KBM-7 (cell line): ENCODE data around the gene CDH4.

Experiments
- DNase-seq: peaks from one replicate; pipeline ENCODE4 v3.0.0-alpha.2; 2015
- in situ Hi-C: fragments of 300-500 bp; cut with MboI; formaldehyde crosslinking; loops from 2 replicates; pipeline ENCODE4 v1.14.3; 2020; ENCODE audit warnings: low sequenced_read_pairs, low pct_unique_long_range_greater_than_20kb, mixed read lengths

The CDH4 gene

GRCh38 chr20:61514396-61514795 is 262.3 kb downstream of the CDH4 start:
- in situ Hi-C loops = no loop called here
- DNase-seq = no peak

GRCh38 chr20:61514805-61515505 is 262.9 kb downstream of the CDH4 start:
- DNase-seq = no peak
- in situ Hi-C loops = no loop called here

- in situ Hi-C loops = no loop called here
Measured at GRCh38 chr20:61515922-61516321, 263.9 kb downstream of the CDH4 start.

GRCh38 chr20:61516346-61517208 is 264.5 kb downstream of the CDH4 start:
- no peak for DNase-seq
- in situ Hi-C loops = no loop called here

More at GRCh38 chr20:61515922-61516321, 263.9 kb downstream of the CDH4 start:
- no peak for DNase-seq

GRCh38 chr20:61517419-61517818 is 265.4 kb downstream of the CDH4 start:
- in situ Hi-C loops = no loop called here
- no peak for DNase-seq

GRCh38 chr20:61518424-61518951 is 266.4 kb downstream of the CDH4 start:
- in situ Hi-C loops = no loop called here
- no peak for DNase-seq

GRCh38 chr20:61519488-61519887 is 267.4 kb downstream of the CDH4 start:
- in situ Hi-C loops = no loop called here
- no peak for DNase-seq

- DNase-seq = no peak
Measured at GRCh38 chr20:61520076-61520892, 268.2 kb downstream of the CDH4 start.

GRCh38 chr20:61520893-61521460 is 268.9 kb downstream of the CDH4 start:
- no peak for DNase-seq
- in situ Hi-C loops = no loop called here

More at GRCh38 chr20:61520076-61520892, 268.2 kb downstream of the CDH4 start:
- in situ Hi-C loops = no loop called here

GRCh38 chr20:61521687-61522420 is 269.8 kb downstream of the CDH4 start:
- in situ Hi-C loops = no loop called here
- DNase-seq = no peak

GRCh38 chr20:61522498-61523090 is 270.5 kb downstream of the CDH4 start:
- no peak for DNase-seq
- in situ Hi-C loops = no loop called here

- in situ Hi-C loops = no loop called here
- DNase-seq = no peak
Measured at GRCh38 chr20:61523145-61523544, 271.1 kb downstream of the CDH4 start.

GRCh38 chr20:61524951-61525666 is 273.0 kb downstream of the CDH4 start:
- DNase-seq = no peak
- in situ Hi-C loops = no loop called here

GRCh38 chr20:61525781-61526431 is 273.8 kb downstream of the CDH4 start:
- DNase-seq = no peak
- in situ Hi-C loops = no loop called here

GRCh38 chr20:61526907-61527306 is 274.8 kb downstream of the CDH4 start:
- in situ Hi-C loops = no loop called here
- no peak for DNase-seq

- in situ Hi-C loops = no loop called here
- no peak for DNase-seq
Measured at GRCh38 chr20:61527626-61528025, 275.6 kb downstream of the CDH4 start.

GRCh38 chr20:61528591-61528990 is 276.5 kb downstream of the CDH4 start:
- no peak for DNase-seq
- in situ Hi-C loops = no loop called here
